HepG2 (cell line): Measurements from ENCODE around the gene CCDC167.

Source experiments
- SMARCE1 ChIP-seq: fragments of 450-650 bp; IDR thresholded peaks from 2 replicates; pipeline ENCODE4 v1.6.1; 2017; ENCODE audit warnings: borderline replicate concordance
- ZNF564 ChIP-seq: sonication (generic); formaldehyde crosslinking; IDR thresholded peaks from 2 replicates; pipeline ENCODE4 v1.8.1; 2023; ENCODE audit warnings: mild to moderate bottlenecking, missing genetic modification reagents
- ZNF766 ChIP-seq: sonication (generic); formaldehyde crosslinking; IDR thresholded peaks from 2 replicates; pipeline ENCODE4 v1.5.0; 2020; ENCODE audit warnings: missing genetic modification reagents, borderline replicate concordance

DNA sequence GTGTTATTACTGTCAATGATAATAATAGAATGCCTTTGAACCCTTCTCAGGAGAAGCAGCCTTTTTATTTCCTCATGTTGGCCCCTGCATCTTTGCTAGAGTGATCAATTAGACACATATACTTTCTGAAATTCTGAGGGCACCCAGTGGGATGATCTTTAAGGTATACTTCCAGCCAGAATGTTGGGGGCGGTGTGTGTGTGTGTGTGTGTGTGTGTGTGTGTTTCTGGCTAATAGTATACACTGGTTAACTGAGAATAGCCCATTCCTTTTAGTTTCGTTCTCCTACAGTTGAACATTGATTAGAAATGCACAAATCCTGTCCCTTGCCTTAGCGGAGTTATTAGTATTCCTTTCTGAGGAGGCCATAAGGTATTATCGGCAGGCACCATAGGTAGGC lies 41.7 kb upstream of the CCDC167 start:
- no peak for TF ChIP-seq ZNF564
- TF ChIP-seq ZNF766 (CRISPR knock-in tag): no peak
- TF ChIP-seq SMARCE1: no peak
